ENCODE measurements around the gene ASNS.

The ASNS gene

DNA sequence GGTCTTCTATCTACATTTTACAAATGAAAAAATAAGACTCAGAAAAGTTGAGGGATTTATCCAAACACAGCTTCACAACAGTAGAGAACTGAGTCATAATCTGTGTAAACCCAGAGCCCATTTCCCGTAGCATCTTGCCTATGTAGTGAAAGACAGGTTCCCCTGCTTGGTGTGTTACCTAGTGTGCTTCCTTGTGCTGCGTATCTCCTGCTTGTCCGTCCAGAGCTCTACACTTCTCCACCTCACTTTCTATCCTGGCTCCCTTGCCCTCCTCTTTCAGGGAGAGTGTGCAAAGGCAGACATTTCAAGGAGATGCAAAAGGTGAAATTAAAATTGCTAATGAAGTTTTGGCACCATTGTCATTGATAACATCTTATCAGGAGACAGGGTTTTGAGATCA, 1.4 kb upstream of the ASNS start:
- TF ChIP-seq, protein P1, sequence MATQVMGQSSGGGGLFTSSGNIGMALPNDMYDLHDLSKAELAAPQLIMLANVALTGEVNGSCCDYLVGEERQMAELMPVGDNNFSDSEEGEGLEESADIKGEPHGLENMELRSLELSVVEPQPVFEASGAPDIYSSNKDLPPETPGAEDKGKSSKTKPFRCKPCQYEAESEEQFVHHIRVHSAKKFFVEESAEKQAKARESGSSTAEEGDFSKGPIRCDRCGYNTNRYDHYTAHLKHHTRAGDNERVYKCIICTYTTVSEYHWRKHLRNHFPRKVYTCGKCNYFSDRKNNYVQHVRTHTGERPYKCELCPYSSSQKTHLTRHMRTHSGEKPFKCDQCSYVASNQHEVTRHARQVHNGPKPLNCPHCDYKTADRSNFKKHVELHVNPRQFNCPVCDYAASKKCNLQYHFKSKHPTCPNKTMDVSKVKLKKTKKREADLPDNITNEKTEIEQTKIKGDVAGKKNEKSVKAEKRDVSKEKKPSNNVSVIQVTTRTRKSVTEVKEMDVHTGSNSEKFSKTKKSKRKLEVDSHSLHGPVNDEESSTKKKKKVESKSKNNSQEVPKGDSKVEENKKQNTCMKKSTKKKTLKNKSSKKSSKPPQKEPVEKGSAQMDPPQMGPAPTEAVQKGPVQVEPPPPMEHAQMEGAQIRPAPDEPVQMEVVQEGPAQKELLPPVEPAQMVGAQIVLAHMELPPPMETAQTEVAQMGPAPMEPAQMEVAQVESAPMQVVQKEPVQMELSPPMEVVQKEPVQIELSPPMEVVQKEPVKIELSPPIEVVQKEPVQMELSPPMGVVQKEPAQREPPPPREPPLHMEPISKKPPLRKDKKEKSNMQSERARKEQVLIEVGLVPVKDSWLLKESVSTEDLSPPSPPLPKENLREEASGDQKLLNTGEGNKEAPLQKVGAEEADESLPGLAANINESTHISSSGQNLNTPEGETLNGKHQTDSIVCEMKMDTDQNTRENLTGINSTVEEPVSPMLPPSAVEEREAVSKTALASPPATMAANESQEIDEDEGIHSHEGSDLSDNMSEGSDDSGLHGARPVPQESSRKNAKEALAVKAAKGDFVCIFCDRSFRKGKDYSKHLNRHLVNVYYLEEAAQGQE (IDR thresholded peaks at IDR 0.05; ENCODE audit: insufficient replicate concordance, low read depth) = no peak
- TF ChIP-seq GABPA (IDR thresholded peaks at IDR 0.05; ENCODE audit: low read depth) (no peak), POLR2AphosphoS5 (IDR thresholded peaks at IDR 0.05; ENCODE audit: low read depth) (no peak), SPI1 (IDR thresholded peaks at IDR 0.05; ENCODE audit: borderline replicate concordance, low read depth) (no peak)
- TF ChIP-seq, protein P2, sequence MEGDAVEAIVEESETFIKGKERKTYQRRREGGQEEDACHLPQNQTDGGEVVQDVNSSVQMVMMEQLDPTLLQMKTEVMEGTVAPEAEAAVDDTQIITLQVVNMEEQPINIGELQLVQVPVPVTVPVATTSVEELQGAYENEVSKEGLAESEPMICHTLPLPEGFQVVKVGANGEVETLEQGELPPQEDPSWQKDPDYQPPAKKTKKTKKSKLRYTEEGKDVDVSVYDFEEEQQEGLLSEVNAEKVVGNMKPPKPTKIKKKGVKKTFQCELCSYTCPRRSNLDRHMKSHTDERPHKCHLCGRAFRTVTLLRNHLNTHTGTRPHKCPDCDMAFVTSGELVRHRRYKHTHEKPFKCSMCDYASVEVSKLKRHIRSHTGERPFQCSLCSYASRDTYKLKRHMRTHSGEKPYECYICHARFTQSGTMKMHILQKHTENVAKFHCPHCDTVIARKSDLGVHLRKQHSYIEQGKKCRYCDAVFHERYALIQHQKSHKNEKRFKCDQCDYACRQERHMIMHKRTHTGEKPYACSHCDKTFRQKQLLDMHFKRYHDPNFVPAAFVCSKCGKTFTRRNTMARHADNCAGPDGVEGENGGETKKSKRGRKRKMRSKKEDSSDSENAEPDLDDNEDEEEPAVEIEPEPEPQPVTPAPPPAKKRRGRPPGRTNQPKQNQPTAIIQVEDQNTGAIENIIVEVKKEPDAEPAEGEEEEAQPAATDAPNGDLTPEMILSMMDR (IDR thresholded peaks at IDR 0.05; ENCODE audit: insufficient read depth, low read length) = no peak
- Histone ChIP-seq H3K27me3 (ENCODE audit: insufficient read depth, poor library complexity, severe bottlenecking) (no peaks in the 10 kb centered on the region), H3K4me3 (replicated peaks; ENCODE audit: insufficient read depth, low read length) (no peak overlapping the region), H3K27ac (replicated peaks) (no peak overlapping the region)
- DNase-seq (ENCODE audit: low read depth in 1 of 2, low spot score in 1 of 2) = no peak

DNA sequence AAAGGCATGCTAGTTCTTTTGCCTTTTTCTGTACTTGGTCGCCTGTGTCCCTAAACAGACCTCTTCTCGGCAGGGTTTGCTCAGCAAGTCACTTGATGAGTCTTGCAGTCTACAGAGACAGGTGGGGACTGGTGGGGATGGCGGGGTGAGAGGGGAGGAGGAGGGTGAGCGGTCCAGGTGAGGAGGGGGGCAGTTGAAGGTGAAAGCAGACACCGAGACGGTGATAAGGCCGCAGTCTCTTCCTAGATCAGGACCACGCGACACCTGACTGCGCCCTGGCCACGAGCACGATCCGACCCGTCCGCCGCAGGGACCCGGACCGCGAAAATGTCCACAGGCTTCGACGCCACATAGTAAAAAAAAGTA, 566 bp downstream of the ASNS start:
- H3K27me3 ChIP-seq (ENCODE audit: insufficient read depth, poor library complexity, severe bottlenecking) = no peaks in the 10 kb centered on the region
- TF ChIP-seq, protein P2 (IDR thresholded peaks at IDR 0.05; ENCODE audit: insufficient read depth, low read length) = no peak
- TF ChIP-seq SPI1 (IDR thresholded peaks at IDR 0.05; ENCODE audit: borderline replicate concordance, low read depth) = no peak
- TF ChIP-seq, protein P1 (IDR thresholded peaks at IDR 0.05; ENCODE audit: insufficient replicate concordance, low read depth) = no peak
- TF ChIP-seq GABPA (IDR thresholded peaks at IDR 0.05; ENCODE audit: low read depth) = no peak
- TF ChIP-seq POLR2AphosphoS5 (IDR thresholded peaks at IDR 0.05; ENCODE audit: low read depth) = no peak
- DNase-seq (ENCODE audit: low read depth in 1 of 2, low spot score in 1 of 2) = no peak
- H3K27ac ChIP-seq (replicated peaks) = peak overlapping the region; percentile 78
- peak overlapping the region; percentile 86 for H3K4me3 ChIP-seq (replicated peaks; ENCODE audit: insufficient read depth, low read length)

DNA sequence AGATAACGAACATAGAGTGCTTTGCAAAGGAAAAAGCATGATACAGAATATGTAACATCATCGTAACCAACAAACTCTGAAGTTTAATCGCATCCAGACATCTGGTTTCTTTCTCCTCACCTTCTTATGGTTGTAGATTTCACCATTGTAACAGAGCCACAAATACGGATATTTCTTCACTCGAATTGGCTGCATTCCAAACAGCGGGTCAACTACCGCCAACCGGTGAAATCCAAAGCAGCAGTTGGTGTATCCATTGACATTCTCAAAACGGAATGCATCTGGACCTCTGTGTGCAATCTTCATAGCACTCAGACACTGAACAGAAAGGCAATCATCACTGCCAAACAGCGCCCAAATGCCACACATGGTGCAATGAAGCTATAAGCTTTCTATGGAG, 3.4 kb downstream of the ASNS start:
- TF ChIP-seq, protein P2 (IDR thresholded peaks at IDR 0.05; ENCODE audit: insufficient read depth, low read length) = no peak
- TF ChIP-seq POLR2AphosphoS5 (IDR thresholded peaks at IDR 0.05; ENCODE audit: low read depth) = peak; percentile 95
- TF ChIP-seq, protein P1 (IDR thresholded peaks at IDR 0.05; ENCODE audit: insufficient replicate concordance, low read depth) = no peak
- no peak for TF ChIP-seq SPI1 (IDR thresholded peaks at IDR 0.05; ENCODE audit: borderline replicate concordance, low read depth)
- peak; percentile 16; the same call in 1 of the 2 replicates for TF ChIP-seq GABPA (IDR thresholded peaks at IDR 0.05; ENCODE audit: low read depth)
- no peaks in the 10 kb centered on the region for H3K27me3 ChIP-seq (ENCODE audit: insufficient read depth, poor library complexity, severe bottlenecking)
- H3K4me3 ChIP-seq (replicated peaks; ENCODE audit: insufficient read depth, low read length) = no peak overlapping the region
- H3K27ac ChIP-seq (replicated peaks) = peak overlapping the region; percentile 59
- DNase-seq (ENCODE audit: low read depth in 1 of 2, low spot score in 1 of 2) = peak; percentile 58 to 94

All from HL-60 (cell line).